AG04449 (cell line): ENCODE data around the gene PREX1.

Source experiments
- CTCF ChIA-PET: fragments of 350-600 bp; formaldehyde crosslinking; extraction: SDS; loops from one replicate; lab custom pipeline; 2021; ENCODE audit warnings: antibody characterized with exemption; lab: Yijun Ruan, JAX
- POLR2A ChIA-PET: fragments of 400-600, 350-600 bp; formaldehyde crosslinking; extraction: SDS; loops from one replicate; lab custom pipeline; 2020; ENCODE audit warnings: antibody characterized with exemption, inconsistent platforms; lab: Yijun Ruan, JAX
- DNase-seq: peaks from one replicate; pipeline ENCODE4 v3.0.0-alpha.2; 2010; ENCODE audit warnings: low read depth, low spot score
- H3K4me3 ChIP-seq: 2 replicates; pipeline ENCODE4 v1.5.1; 2011; ENCODE audit warnings: low read depth, mild to moderate bottlenecking, control low read depth, low read length
- CTCF ChIP-seq: IDR thresholded peaks from one replicate; pipeline ENCODE4 v1.5.1; 2011; ENCODE audit warnings: mild to moderate bottlenecking, moderate library complexity, low read length, control low read depth, inconsistent platforms; ENCODE audit not compliant: insufficient read depth; ENCODE audit errors: missing control alignments

Gene PREX1

GRCh38 chr20:48866936-48867335 is 39.1 kb upstream of the PREX1 start:
- no peak for TF ChIP-seq CTCF
- no peak for DNase-seq
- ChIA-PET POLR2A (no interaction called here), CTCF (interaction anchor here (1.0 to 1.2 kb wide), 2 partner anchors 9 to 209 kb away, joined by 3 to 4 read pairs; no protein-coding TSS in a partner anchor)
- H3K4me3 ChIP-seq = no peak overlapping the region

- POLR2A ChIA-PET = no interaction called here
- CTCF ChIA-PET = interaction anchor here (1.1 to 1.3 kb wide), 2 partner anchors 16 to 207 kb away, joined by 3 to 4 read pairs; no protein-coding TSS in a partner anchor
- no peak for DNase-seq
- TF ChIP-seq CTCF = no peak
- H3K4me3 ChIP-seq = no peak overlapping the region
These were observed 37.0 kb upstream of the PREX1 start for GRCh38 chr20:48864738-48865318.

GRCh38 chr20:48864254-48864653 is 36.5 kb upstream of the PREX1 start:
- CTCF ChIA-PET = no interaction called here
- POLR2A ChIA-PET = no interaction called here
- no peak overlapping the region for H3K4me3 ChIP-seq
- TF ChIP-seq CTCF = no peak
- no peak for DNase-seq

- H3K4me3 ChIP-seq = no peak overlapping the region
- POLR2A ChIA-PET = no interaction called here
- CTCF ChIA-PET = interaction anchor here (1.0 kb wide), 1 partner anchor 205 kb away, joined by 3 read pairs; no protein-coding TSS in a partner anchor
- no peak for DNase-seq
- TF ChIP-seq CTCF = no peak
These were observed 34.5 kb upstream of the PREX1 start for GRCh38 chr20:48862279-48862678.

GRCh38 chr20:48861444-48861843 is 33.6 kb upstream of the PREX1 start:
- no peak overlapping the region for H3K4me3 ChIP-seq
- no peak for TF ChIP-seq CTCF
- ChIA-PET POLR2A (no interaction called here), CTCF (no interaction called here)
- no peak for DNase-seq

- no peak for TF ChIP-seq CTCF
- H3K4me3 ChIP-seq = no peak overlapping the region
- ChIA-PET CTCF (interaction anchor here (1.3 to 1.8 kb wide), 2 partner anchors 9 to 201 kb away, joined by 4 to 5 read pairs; no protein-coding TSS in a partner anchor), POLR2A (no interaction called here)
- no peak for DNase-seq
These were observed 30.4 kb upstream of the PREX1 start for GRCh38 chr20:48858075-48858790.
